Measurements from ENCODE around the gene RYR1.

DNA sequence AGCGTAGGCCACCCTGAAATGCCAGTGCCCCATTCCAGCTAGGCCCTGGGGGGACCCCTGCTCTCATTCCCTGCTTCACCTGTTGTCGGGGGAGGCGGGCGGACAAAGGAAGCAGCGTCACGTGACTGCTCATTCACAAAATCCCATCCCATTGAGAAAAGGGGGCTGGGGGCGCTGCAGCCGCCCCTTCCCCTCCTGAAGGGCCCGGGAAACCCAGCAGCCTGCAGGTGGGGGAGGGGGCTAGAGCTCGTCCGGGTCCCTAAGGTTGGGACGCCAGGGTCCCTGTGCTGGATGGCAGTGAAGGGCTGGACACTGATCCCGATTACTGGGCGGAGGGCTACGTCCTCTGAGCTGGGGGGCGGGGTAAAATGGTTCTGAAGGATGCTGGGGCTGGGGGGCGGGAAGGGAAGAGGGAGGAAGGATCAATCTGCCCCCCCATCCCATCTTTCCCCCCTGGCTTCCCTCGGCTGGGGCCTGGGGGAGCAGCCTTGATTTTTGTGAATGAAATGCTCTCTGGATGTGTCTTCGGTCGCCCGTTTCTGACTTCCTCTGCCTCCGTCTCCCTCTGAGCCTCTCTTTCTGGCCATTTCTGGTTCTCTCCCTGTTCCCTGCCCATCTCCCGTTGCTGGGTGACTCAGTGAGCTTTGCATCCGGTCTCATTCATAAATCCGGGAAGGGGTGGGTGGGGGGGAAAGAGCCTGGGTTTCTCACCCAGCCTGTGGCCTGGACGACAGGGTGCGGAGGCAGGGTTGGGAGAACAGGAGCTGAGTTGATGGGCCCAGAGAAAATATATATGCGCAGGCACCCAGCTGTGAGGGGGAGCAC, 44.2 kb upstream of the RYR1 start:
- TF ChIP-seq POLR2AphosphoS5 (IDR thresholded peaks at IDR 0.05; ENCODE audit: low read depth, low read length) (no peak), CTCF (IDR thresholded peaks at IDR 0.05; ENCODE audit: control extremely low read depth in 1 of 3, insufficient read depth in 1 of 3, low read depth in 1 of 3, low read length in 3 of 3) (no peak)
